GM21529 (cell line): ENCODE measurements around the gene PFKP.
A peak's percentile ranks its signal among the peaks of the same experiment; 100 is the strongest.
"Not testable (repeated sequence)": the region's sequence is repeated elsewhere in the genome, so short reads cannot be mapped to it uniquely, and the experiment has no call there.

Experiments
- ATAC-seq: cut with Tn5 transposase; IDR thresholded peaks from one replicate; pipeline ENCODE4 v1.9.1; 2021; ENCODE audit not compliant: unreplicated experiment

Gene PFKP

DNA sequence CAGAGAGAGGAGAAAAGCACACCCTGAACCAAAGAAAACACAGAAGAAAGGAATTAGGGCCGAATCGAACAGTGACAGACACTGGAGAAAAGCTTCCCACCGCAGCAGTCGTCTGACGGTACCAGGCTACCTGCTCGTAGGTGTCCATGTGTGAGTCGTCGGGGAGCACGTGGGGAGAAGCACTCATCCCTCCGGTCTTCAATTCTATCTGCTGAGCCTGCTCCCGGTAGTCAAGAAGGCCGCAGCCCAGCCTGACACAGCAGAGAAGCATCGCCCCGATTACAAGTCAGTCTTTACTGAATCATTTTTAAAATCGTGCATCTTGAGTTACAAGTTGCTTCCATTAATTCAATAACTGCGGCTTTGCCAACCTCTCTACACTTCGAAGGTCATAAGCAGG lies 80.7 kb downstream of the PFKP start:
- ATAC-seq, result no peak

DNA sequence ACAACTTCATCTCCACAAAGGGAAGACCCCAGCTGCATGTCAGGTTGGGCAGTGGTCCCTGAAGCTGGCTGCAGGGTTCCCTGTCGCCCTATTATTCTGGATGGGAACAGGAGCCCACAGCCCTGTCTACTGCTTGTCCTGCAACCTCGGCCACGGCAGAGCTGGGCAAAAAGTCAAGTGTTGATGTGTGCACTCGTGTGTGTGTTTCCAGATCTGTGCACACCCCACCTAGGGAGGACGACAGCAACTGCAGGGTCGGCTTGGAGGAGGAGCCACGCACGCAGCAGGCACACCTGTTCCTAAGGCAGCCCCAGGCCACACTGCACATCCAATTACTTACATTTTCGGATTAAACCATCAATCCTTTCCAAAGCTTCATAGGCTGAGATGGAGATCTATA lies 81.6 kb downstream of the PFKP start:
- no peak for ATAC-seq

GRCh38 chr10:3149918-3150317 lies 82.6 kb downstream of the PFKP start:
- ATAC-seq, result no peak

- ATAC-seq, result no peak
Measured at GRCh38 chr10:3150366-3150765, 83.0 kb downstream of the PFKP start.

DNA sequence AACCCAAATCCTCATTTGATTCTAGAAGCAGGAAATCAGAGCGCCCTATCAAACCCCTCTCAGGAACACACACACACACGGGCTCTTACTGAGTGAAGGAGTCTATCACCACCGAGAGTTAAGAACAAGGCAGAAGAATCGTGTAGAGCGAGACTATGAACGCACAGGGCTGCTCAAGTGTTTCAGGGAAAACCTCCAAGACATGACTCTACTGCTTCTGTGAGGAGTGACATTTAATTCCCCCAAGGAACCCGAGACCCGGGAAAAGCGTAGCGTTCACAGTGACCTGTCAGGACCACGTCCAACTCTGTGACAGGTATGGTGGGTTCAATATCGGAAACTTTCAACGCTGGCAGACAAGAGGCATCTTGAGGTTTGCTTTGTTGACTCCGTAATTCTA lies 83.6 kb downstream of the PFKP start:
- no peak for ATAC-seq

DNA sequence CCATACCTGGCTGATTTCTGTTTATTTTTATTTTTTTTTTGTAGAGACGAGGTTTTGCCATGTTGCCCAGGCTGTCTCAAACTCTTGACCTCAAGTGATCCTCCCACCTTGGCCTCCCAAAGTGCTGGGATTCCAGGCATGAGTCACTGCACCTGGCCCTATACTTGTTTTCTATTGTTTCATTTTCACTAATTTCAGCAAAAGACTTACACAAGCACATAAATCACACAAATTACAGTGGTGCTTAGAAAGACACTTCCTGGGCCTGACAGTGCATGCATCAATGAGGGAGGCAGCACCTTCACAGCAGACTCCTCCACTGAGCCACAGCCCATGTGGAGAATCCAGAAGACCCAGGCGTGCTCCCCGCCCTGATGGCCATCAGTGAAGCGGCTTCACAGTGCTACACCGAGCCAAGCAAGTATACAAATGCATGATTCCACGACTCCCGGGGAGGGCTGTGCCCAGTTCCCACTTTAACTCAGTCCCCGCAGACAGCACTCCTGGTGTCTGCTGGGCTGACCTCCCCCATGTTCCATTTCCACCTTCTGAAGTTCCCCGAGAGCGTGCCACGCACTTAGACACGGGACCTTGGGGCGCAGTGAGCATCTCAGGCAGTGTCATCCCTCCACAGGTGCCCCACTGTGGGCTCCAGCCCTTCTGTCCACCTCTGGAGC lies 84.7 kb downstream of the PFKP start:
- ATAC-seq, result no peak

GRCh38 chr10:3152566-3152935 lies 85.2 kb downstream of the PFKP start:
- ATAC-seq, result no peak

DNA sequence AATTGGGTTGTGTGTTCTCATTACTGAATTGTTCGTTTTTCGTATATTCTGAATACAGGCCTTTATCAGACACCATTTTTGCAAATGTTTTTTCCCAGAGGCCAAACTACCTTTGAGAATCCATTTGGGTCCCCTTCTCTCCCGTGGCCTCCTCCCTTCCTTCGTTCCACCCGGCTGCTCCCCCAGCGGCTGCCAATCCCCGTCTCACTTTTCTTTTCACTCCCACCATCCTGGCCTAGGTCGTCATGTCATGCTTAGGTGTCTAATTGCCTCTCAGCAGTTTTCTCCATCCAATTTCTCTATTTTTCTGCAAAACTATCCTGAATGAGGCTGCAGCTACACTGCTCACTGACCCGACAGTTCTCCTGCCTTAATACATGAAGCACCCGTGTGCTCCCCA lies 87.3 kb downstream of the PFKP start:
- no peak for ATAC-seq

GRCh38 chr10:3159152-3159551 lies 91.8 kb downstream of the PFKP start:
- no peak for ATAC-seq

DNA sequence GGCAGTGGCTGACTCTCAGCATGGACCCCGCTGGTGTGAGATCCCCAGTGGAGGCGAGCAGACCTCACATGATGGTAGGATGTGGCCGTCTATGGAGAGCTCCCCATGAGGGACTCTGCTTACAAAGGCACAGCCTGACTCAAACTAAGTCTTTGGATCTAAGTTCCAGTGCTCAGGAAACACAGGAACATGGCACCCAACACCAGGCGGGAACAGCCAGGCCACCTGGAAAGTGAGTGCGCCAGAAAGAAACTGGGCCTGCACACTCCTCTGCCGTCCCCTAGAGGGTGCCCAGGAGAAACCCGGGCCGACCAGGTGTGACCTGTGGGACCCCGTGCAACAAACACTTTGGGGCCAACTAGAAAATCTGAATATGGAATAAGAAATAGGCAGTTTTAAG lies 95.2 kb downstream of the PFKP start:
- ATAC-seq, result no peak

DNA sequence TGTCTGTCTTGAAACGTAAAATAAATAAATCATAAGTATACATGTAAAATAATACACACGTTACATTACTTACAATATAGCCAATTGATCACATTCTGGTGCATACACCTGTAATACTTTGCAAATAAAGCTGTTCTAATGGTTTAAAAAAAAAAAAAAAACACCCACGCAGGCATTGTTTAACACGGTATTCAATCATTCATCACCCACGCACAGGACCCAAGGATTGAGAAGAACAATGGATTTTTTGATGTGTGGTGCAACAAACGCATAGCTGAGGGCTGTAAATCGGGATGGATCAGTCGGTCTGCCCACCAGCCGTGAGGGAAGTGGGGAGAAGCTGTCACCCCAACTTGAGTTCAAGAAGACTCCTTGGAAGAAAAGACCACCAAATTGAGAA lies 96.5 kb downstream of the PFKP start:
- ATAC-seq, result no peak

GRCh38 chr10:3165196-3165595 lies 97.8 kb downstream of the PFKP start:
- no peak for ATAC-seq

DNA sequence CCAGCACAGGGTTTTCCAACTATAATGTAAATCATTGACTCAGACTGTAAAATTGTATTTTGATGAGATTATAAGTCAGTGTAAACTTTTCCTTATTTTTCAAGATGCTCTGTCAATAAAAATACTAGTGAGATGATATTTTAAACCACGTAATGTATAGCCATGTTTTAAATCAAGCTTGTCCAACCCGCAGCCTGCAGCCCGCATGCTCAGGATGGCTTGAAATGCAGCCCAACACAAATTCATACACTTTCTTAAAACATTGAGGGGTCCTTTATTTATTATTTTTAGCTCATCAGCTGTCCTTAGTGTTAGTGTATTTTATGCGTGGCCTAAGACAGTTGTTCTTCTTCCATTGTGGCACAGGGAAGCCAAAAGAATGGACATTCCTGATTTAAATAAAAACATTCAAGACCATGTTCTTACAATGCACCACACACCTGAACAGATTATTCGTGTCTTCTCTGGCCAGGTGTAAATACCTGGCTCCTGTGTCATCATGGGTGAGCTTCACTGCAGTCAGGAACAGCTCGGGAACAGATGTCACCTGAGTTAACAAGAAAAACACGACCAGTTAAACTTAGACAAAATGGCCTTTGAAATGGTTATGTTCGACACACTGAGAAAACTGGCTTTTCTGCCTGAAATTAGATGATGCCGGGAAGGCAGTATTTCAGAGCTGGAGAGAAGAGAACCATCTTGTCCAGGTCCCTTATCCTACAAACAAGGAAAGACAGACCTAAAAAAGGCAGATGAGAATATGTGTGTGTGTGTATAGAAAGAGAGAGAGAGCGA lies 99.3 kb downstream of the PFKP start:
- ATAC-seq, result no peak

DNA sequence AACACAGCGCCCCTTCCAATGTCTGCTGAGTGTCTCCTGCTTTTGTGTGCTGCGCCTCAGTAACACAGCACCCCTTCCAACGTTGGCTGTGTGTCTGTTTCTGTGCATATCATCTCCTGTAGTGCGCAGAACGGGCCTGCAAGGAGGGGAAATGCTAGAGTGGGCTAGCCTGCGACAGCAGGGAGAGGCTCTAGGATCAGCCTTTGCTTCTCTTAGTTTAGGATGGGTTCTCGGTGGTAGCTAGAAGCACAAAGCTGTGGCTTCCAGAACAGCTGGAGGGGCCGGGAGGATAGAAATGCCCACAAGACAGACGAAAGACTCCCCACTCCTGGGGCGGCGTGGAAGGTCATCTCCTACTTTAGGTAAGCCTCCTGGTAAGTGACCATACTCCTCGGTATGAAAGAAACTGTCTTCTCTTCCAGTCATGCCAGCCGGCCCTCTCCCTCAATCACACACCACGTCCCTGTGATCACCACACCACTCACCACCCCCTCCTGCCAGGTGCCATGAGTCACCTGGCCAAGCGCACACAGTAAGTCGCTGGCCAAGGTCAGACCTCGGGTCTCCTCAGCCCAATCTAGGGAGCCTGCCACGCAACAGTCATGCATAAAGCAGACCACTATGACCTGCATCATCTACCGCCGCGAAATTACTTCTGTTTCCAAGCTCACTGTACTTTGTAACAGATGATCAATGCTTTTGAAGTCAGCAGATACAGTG lies 100.4 kb downstream of the PFKP start:
- no peak for ATAC-seq

DNA sequence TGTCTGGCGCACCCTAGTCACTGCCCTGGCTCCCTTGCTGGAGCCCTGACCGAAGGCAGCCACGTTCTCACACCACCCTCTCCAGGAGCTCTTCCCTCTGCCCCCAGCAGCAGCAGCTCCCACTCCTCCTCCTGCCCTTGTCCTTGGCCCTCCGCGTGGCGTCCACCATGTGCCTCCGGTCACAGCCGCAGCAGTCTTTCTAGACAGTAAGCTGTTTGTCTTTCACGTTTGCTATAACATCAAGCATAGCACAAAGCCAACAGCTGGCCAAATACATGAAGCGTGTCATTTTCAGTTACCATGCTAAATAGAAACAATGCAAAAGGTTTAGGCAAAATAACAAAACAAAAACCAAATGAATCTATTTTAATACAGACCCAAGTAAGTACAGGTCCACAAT lies 101.9 kb downstream of the PFKP start:
- ATAC-seq, result no peak

GRCh38 chr10:3169673-3170072 lies 102.3 kb downstream of the PFKP start:
- no peak for ATAC-seq

GRCh38 chr10:3171488-3171887 lies 104.1 kb downstream of the PFKP start:
- not testable (repeated sequence) for ATAC-seq

- no peak for ATAC-seq
Measured at GRCh38 chr10:3172081-3172445, 104.7 kb downstream of the PFKP start.

GRCh38 chr10:3172446-3173170 lies 105.3 kb downstream of the PFKP start, which contains the start of gene PITRM1:
Gene PITRM1, minus strand, starts transcription at chr10:3172782. Its CDS starts 10 bp downstream, at chr10:3172772.
- peak; percentile 95 for ATAC-seq

DNA sequence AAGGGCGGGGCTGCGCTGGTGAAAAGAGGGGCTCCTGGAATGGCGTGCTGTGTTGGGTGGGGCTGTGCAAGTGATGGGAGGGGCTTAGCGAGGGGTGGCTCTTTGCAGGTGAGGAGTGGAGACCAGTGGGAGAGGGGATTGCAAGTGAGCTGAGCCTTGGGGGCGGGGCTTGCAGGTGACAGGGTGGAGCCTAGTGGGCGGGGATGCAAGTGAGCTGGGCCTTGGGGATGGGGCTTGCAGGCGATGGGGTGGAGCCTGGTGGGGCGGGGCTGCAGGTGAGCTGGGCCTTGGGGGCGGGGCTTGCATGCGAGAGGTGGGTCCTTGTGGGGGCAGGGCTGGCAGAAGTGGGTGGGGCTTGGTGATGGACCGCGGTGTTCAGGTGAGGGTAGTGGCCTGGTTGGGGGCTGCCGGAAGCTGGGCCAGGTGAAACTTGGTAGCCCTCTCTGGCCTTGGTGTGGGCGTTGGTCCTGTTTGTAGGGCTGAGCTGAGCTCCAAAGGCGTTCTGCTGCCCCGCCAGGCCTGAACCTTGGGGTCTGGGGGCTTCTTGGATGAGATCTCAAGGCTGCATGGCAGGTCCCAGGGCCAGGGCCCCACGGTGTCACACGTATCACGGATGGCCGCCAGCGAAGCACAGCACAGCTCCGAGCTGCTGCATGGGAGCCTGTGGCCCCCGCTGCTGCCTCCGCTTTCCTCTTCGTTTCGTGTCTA lies 106.0 kb downstream of the PFKP start:
- peak; percentile 39 for ATAC-seq

DNA sequence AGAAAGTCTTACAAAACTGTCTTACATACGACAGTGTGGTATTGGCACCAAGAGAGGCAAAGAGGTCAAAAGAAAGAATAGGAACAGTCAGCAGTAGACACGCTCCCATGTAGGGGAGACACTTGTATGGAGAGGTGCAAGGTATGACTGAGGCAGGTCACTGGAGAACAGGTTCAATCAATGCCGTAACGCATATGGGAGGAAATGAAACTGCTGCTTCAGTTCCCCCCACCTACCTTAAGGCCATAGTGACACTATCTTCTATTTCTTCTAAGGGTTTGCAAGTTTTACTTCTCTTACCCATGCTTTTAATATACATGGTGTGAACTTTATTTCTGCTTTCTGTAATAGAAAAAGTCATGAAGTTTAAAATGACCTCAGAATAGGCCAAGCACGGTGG lies 110.7 kb downstream of the PFKP start:
- no peak for ATAC-seq
